Fibroblast of lung (primary cell): Measurements from ENCODE around the gene MCM8. TPM values are rescaled to one million over a fixed set of nuclear protein-coding genes. Genes with fewer than 3 reads are reported as not detected.

Source experiments
- DNase-seq, 2 donors: peaks; one replicate each; pipeline versions ENCODE4 v3.0.0 to v3.0.0-alpha.2; 2010; ENCODE audit warnings: low read depth in 2 of 2
- H2AFZ ChIP-seq: 2 replicates; pipeline ENCODE4 v1.5.1; 2012; ENCODE audit warnings: low read length, control low read depth, inconsistent platforms
- H3K27ac ChIP-seq: 2 replicates; pipeline ENCODE4 v1.5.1; 2011; ENCODE audit warnings: low read length, control low read depth; ENCODE audit not compliant: insufficient read depth
- H3K27me3 ChIP-seq: 2 replicates; pipeline ENCODE4 v1.5.1; 2011; ENCODE audit warnings: mild to moderate bottlenecking, low read length; ENCODE audit not compliant: control insufficient read depth, insufficient read depth
- H3K36me3 ChIP-seq: 2 replicates; pipeline ENCODE4 v1.5.1; 2011; ENCODE audit warnings: low read length; ENCODE audit not compliant: control insufficient read depth, insufficient read depth
- H3K4me1 ChIP-seq: 2 replicates; pipeline ENCODE4 v1.5.1; 2011; ENCODE audit warnings: low read length; ENCODE audit not compliant: control insufficient read depth, insufficient read depth; ENCODE audit errors: extremely low read depth
- H3K4me2 ChIP-seq: 2 replicates; pipeline ENCODE4 v1.5.1; 2011; ENCODE audit warnings: low read length, control low read depth; ENCODE audit not compliant: insufficient read depth; ENCODE audit errors: extremely low read depth
- H3K4me3 ChIP-seq, 4 experiments: fragments of 200-600 bp in 1 of 4; sonication (generic) in 1 of 4; replicated peaks in 1 of 4; 2 replicates each; pipeline ENCODE4 v1.5.1; 2011 to 2016; ENCODE audit warnings: low read length in 4 of 4, low read depth in 3 of 4, mild to moderate bottlenecking in 3 of 4, control low read depth in 2 of 4, inconsistent platforms in 1 of 4, mixed read lengths in 1 of 4; ENCODE audit not compliant: insufficient read depth in 1 of 4; ENCODE audit errors: control extremely low read depth in 1 of 4
- H3K79me2 ChIP-seq: 2 replicates; pipeline ENCODE4 v1.5.1; 2012; ENCODE audit warnings: mild to moderate bottlenecking, low read length, inconsistent platforms; ENCODE audit not compliant: control insufficient read depth, insufficient read depth
- H3K9ac ChIP-seq: 2 replicates; pipeline ENCODE4 v1.5.1; 2011; ENCODE audit warnings: mild to moderate bottlenecking, low read length, control low read depth; ENCODE audit not compliant: insufficient read depth
- H3K9me3 ChIP-seq: 2 replicates; pipeline ENCODE4 v1.5.1; 2012; ENCODE audit warnings: low read depth, low read length; ENCODE audit not compliant: control insufficient read depth, insufficient read depth
- H4K20me1 ChIP-seq: 2 replicates; pipeline ENCODE4 v1.5.1; 2011; ENCODE audit warnings: low read length; ENCODE audit not compliant: control insufficient read depth, insufficient read depth; ENCODE audit errors: extremely low read depth
- CTCF ChIP-seq, 2 donors: IDR thresholded peaks in 1 of 2; conservative IDR thresholded peaks in 1 of 2; 1 replicate in 1 of 2; 2 replicates in 1 of 2; pipeline ENCODE4 v1.5.1; 2011 to 2012; ENCODE audit warnings: low read length in 2 of 2, control low read depth in 1 of 2, inconsistent platforms in 1 of 2, low read depth in 1 of 2, mild to moderate bottlenecking in 1 of 2
- EZH2 ChIP-seq: IDR thresholded peaks from 2 replicates; pipeline ENCODE4 v1.5.1; 2012; ENCODE audit warnings: low read length, control low read depth, mild to moderate bottlenecking; ENCODE audit errors: missing control alignments
- polyA plus RNA-seq, 2 donors: library from polyadenylated mRNA; depleted of rRNA in 1 of 2; stranded (reverse) in 1 of 2; unstranded in 1 of 2; fragments of >200 nt; gene quantifications; 2 replicates each; pipeline ENCODE4 v1.2.1, GENCODE V29; 2011 to 2012; ENCODE audit warnings: missing spikeins in 1 of 2
- total RNA-seq: library from RNA; depleted of rRNA; stranded (reverse); fragments of >200 nt; gene quantifications from 2 replicates; pipeline ENCODE4 v1.2.1, GENCODE V29; 2014

MCM8 gene
- total and polyA plus RNA-seq, 2 donors (not counting 1 experiment from before 2014, with no cell fraction given), result 4.8 to 5.4 TPM

GRCh38 chr20:6017880-6018279 is 67.4 kb downstream of the MCM8 start:
- TF ChIP-seq CTCF (conservative IDR thresholded peaks at IDR 0.05 in 1 of 2, IDR thresholded peaks at IDR 0.05 in 1 of 2; ENCODE audit: low read depth in 1 of 2, low read length in 2 of 2) (no peak), EZH2 (no peak)
- Histone ChIP-seq H3K36me3 (peaks cover 3% of the 10 kb centered on the region), H3K27me3 (no peaks in the 10 kb centered on the region), H3K4me3 (no peak overlapping the region), H2AFZ (no peak overlapping the region), H3K4me2 (no peak overlapping the region), H3K4me1 (no peaks in the 10 kb centered on the region), H3K9ac (no peak overlapping the region), H4K20me1 (no peaks in the 10 kb centered on the region), H3K79me2 (peaks cover 3% of the 10 kb centered on the region), H3K9me3 (no peaks in the 10 kb centered on the region), H3K27ac (no peak overlapping the region)
- DNase-seq, result no peak

GRCh38 chr20:6024768-6025167 is 74.3 kb downstream of the MCM8 start:
- H4K20me1 ChIP-seq, result no peaks in the 10 kb centered on the region
- no peak overlapping the region for H3K9ac ChIP-seq
- no peaks in the 10 kb centered on the region for H3K9me3 ChIP-seq
- H3K4me1 ChIP-seq, result no peaks in the 10 kb centered on the region
- H2AFZ ChIP-seq, result no peak overlapping the region
- H3K4me3 ChIP-seq, result no peak overlapping the region
- TF ChIP-seq EZH2 (no peak), CTCF (conservative IDR thresholded peaks at IDR 0.05 in 1 of 2, IDR thresholded peaks at IDR 0.05 in 1 of 2; ENCODE audit: low read depth in 1 of 2, low read length in 2 of 2) (no peak)
- H3K4me2 ChIP-seq, result no peak overlapping the region
- peaks cover 5% of the 10 kb centered on the region for H3K36me3 ChIP-seq
- no peak overlapping the region for H3K27ac ChIP-seq
- DNase-seq, result no peak
- peaks cover 2% of the 10 kb centered on the region for H3K79me2 ChIP-seq
- H3K27me3 ChIP-seq, result no peaks in the 10 kb centered on the region

GRCh38 chr20:6026051-6026450 is 75.6 kb downstream of the MCM8 start:
- DNase-seq, result peak; percentile 50 to 56
- Histone ChIP-seq H3K36me3 (peaks cover 5% of the 10 kb centered on the region), H3K4me3 (no peak overlapping the region), H3K4me2 (no peak overlapping the region), H3K4me1 (no peaks in the 10 kb centered on the region), H2AFZ (no peak overlapping the region), H3K27me3 (no peaks in the 10 kb centered on the region), H3K9me3 (no peaks in the 10 kb centered on the region), H3K79me2 (peaks cover 2% of the 10 kb centered on the region), H4K20me1 (no peaks in the 10 kb centered on the region), H3K9ac (no peak overlapping the region), H3K27ac (no peak overlapping the region)
- no peak for TF ChIP-seq EZH2
- no peak for TF ChIP-seq CTCF (conservative IDR thresholded peaks at IDR 0.05 in 1 of 2, IDR thresholded peaks at IDR 0.05 in 1 of 2; ENCODE audit: low read depth in 1 of 2, low read length in 2 of 2)
